Thoracic aorta (tissue), 2 donors: Measurements from ENCODE around the gene ARID1B. TPM values are rescaled to one million over a fixed set of nuclear protein-coding genes. Genes with fewer than 3 reads are reported as not detected.

Source experiments
- ATAC-seq: fragments of 150-250 bp; one replicate; pipeline ENCODE4 v1.8.0; 2017; ENCODE audit warnings: low read depth; ENCODE audit not compliant: insufficient number of reproducible peaks, low FRiP score
- DNase-seq: peaks from one replicate; pipeline ENCODE4 v3.0.0-alpha.2; 2020; ENCODE audit warnings: low spot score
- H3K27ac ChIP-seq, 2 donors: fragments of 200-600 bp; sonication (generic); 1 replicate in 1 of 2; 2 replicates in 1 of 2; pipeline ENCODE4 v1.5.1; 2016; ENCODE audit warnings: mild to moderate bottlenecking in 2 of 2, moderate library complexity in 2 of 2
- H3K27me3 ChIP-seq: fragments of 200-600 bp; sonication (generic); replicated peaks from 2 replicates; pipeline ENCODE4 v1.6.0; 2016; ENCODE audit warnings: mild to moderate bottlenecking; ENCODE audit not compliant: insufficient read depth
- H3K36me3 ChIP-seq: fragments of 200-600 bp; sonication (generic); one replicate; pipeline ENCODE4 v1.5.1; 2016
- H3K4me1 ChIP-seq, 2 donors: fragments of 200-600 bp; sonication (generic); 1 replicate in 1 of 2; 2 replicates in 1 of 2; pipeline versions ENCODE4 v1.5.1 to v1.6.0; 2016; ENCODE audit warnings: low read depth in 2 of 2, mild to moderate bottlenecking in 1 of 2; ENCODE audit not compliant: control insufficient read depth in 1 of 2
- H3K4me3 ChIP-seq: fragments of 200-600 bp; sonication (generic); 2 replicates; pipeline ENCODE4 v1.5.1; 2016; ENCODE audit warnings: mild to moderate bottlenecking
- H3K9me3 ChIP-seq: fragments of 200-600 bp; sonication (generic); 2 replicates; pipeline ENCODE4 v1.5.1; 2016
- total RNA-seq, 2 donors: library from RNA; depleted of rRNA; stranded (reverse); fragments of >200 nt; gene quantifications; one replicate each; pipeline versions ENCODE4 v1.1.0 to v1.2.3, GENCODE V29; 2016
- TF ChIP-seq, protein P1 (sequence below): fragments of 200-600 bp; sonication (generic); IDR thresholded peaks from one replicate; pipeline ENCODE4 v1.5.1; 2019; ENCODE audit warnings: antibody characterized with exemption

ARID1B gene
- total RNA-seq, 2 donors from 2014 or later = 120 to 158 TPM

DNA sequence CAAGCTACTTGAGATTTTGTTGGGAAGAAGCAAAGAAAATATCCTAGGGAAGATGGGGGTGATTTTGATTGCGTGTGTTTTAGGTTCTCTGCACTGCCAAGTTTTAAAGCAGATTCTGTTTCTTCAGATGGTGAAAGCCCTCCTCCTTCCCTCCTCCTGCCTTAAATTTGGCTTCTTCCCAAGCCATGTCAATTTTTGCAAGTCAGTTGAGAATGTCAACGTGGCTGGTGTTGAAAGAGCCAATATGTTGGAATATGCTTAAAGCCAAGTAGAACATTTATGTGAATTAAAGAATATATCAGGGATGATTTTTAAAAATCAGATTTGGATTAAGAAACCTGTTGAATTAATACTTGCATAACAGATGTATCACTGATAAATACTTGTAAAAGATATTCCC is 270.8 kb downstream of the ARID1B start:
- TF ChIP-seq, protein P1, sequence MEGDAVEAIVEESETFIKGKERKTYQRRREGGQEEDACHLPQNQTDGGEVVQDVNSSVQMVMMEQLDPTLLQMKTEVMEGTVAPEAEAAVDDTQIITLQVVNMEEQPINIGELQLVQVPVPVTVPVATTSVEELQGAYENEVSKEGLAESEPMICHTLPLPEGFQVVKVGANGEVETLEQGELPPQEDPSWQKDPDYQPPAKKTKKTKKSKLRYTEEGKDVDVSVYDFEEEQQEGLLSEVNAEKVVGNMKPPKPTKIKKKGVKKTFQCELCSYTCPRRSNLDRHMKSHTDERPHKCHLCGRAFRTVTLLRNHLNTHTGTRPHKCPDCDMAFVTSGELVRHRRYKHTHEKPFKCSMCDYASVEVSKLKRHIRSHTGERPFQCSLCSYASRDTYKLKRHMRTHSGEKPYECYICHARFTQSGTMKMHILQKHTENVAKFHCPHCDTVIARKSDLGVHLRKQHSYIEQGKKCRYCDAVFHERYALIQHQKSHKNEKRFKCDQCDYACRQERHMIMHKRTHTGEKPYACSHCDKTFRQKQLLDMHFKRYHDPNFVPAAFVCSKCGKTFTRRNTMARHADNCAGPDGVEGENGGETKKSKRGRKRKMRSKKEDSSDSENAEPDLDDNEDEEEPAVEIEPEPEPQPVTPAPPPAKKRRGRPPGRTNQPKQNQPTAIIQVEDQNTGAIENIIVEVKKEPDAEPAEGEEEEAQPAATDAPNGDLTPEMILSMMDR = no peak
- DNase-seq (no peak), ATAC-seq (no peak)
- Histone ChIP-seq H3K27me3 (no peaks in the 10 kb centered on the region), H3K36me3 (no peaks in the 10 kb centered on the region), H3K27ac (no peak overlapping the region), H3K9me3 (no peaks in the 10 kb centered on the region), H3K4me3 (no peak overlapping the region), H3K4me1 (peaks cover 16 to 35% of the 10 kb centered on the region in 2 donors)

DNA sequence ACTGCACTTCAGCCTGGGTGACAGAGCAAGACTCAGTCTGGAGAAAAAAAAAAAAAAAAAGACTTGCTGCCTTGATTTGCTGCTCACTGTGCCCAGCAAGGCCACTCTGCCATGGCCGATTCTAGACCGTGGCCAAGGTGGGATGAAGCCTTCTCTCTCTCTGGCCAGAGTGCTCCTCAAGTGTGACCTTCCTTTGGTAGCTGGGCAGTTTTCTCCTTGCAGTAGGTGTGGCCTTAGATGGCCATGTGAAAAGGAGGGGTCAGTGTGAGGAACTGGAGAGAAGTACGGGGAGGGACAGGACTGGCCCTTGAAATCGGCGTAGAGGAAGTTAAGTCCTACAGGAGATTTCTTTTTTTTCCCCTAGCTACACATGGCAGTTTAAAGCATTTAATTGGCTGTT is 272.0 kb downstream of the ARID1B start:
- TF ChIP-seq, protein P1 = no peak
- Histone ChIP-seq H3K27me3 (no peaks in the 10 kb centered on the region), H3K27ac (no peak overlapping the region), H3K4me1 (peaks cover 16 to 35% of the 10 kb centered on the region in 2 donors), H3K4me3 (no peak overlapping the region), H3K36me3 (no peaks in the 10 kb centered on the region), H3K9me3 (no peaks in the 10 kb centered on the region)
- ATAC-seq = no peak
- no peak for DNase-seq

DNA sequence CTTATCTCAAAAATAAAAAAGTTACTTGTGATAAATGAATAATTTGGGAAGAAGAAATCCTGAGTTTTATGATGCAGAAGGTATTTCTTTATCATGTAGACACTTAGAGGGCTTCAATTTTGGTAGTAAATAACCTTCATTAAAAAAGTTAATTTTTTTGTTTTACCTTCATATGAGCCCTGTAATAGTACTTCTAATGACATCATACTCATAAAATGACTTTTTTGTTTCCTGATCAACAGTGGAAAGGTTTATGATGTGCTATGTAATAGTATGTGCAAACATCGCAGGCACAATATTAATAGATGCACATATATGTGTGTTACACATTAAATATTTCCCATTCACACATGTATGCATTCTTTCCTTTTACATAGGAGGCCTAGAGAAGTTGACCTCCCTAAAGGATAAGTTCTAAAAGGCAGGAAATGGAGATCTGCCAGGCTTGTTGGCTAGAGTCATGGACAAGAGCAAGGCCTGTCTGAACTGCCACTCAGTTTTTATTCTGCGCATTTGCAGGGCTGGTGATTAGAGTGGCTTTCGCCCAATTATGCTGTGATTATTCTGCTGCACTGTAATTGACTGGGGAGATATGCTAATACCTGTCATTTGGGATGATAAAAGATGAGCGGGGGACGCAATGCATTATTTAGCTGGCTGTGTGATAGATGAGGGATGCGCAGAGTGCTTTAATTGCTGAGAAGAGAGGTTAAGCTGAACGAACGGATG is 273.5 kb downstream of the ARID1B start:
- Histone ChIP-seq H3K36me3 (no peaks in the 10 kb centered on the region), H3K27ac (no peak overlapping the region), H3K27me3 (no peaks in the 10 kb centered on the region), H3K9me3 (no peaks in the 10 kb centered on the region), H3K4me1 (peaks cover 16 to 35% of the 10 kb centered on the region in 2 donors), H3K4me3 (no peak overlapping the region)
- TF ChIP-seq, protein P1 = no peak
- ATAC-seq = no peak
- no peak for DNase-seq

DNA sequence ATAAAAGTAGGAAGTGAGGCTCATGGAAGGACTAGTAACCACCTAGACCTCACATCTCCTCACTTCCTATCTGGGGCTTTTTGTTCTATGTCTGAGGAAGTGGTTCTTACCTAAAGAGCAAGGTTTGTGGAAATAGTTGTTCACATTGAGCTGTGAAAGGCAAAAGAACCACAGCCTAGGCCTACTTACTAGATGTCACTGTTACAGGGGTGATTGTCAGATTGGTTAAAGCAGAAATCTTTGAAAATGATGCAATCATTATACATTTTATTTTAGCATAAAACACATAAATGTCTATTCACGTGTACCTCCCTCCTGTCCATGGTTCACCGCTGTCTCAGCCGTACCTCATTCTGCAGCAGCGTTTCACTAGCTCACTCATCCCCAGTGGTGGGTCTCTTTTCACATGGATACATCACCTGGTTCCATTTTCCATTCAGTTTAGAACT is 277.4 kb downstream of the ARID1B start:
- TF ChIP-seq, protein P1 = no peak
- ATAC-seq (no peak), DNase-seq (no peak)
- H3K9me3 ChIP-seq = no peaks in the 10 kb centered on the region
- H3K36me3 ChIP-seq = no peaks in the 10 kb centered on the region
- H3K27ac ChIP-seq = no peak overlapping the region
- no peak overlapping the region for H3K4me3 ChIP-seq
- no peaks in the 10 kb centered on the region for H3K27me3 ChIP-seq
- H3K4me1 ChIP-seq = no peaks in the 10 kb centered on the region

DNA sequence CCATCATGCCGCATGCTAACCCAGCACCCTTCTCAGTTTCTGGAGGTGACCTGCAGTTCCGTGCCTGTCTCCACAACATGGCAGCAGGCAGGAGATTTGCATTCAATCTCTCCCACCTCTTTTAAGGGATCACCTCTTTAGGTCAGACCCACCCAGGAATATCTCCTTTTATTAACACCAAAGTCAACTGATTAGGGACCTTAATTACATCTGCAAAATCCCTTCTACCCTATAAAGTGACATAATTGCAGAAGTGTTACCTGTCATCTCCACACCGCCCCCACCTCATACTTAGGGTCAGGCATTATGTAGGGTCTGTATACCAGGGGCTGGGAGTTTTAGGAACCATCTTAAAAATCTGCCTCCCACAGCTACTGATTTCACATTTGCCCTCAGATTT is 278.7 kb downstream of the ARID1B start:
- TF ChIP-seq, protein P1 = no peak
- no peak for DNase-seq

More for the DNA sequence above, 278.7 kb downstream of the ARID1B start:
- Histone ChIP-seq H3K9me3 (no peaks in the 10 kb centered on the region), H3K4me1 (no peaks in the 10 kb centered on the region), H3K27ac (no peak overlapping the region), H3K4me3 (no peak overlapping the region), H3K27me3 (no peaks in the 10 kb centered on the region), H3K36me3 (no peaks in the 10 kb centered on the region)
- no peak for ATAC-seq
